Spleen (tissue), 11 donors: ENCODE results near the gene UGT3A2. TPM values are rescaled to one million over a fixed set of nuclear protein-coding genes. Genes with fewer than 3 reads are reported as not detected.

ENCODE experiments used
- DNase-seq: peaks from one replicate; pipeline ENCODE4 v3.0.0-alpha.2; 2020
- H3K27ac ChIP-seq, 8 donors: fragments of 200-600 bp; sonication (generic) in 7 of 8; 1 replicate in 4 of 8; 2 replicates in 4 of 8; pipeline versions ENCODE4 v1.5.0 to v1.8.0; 2016 to 2021; ENCODE audit warnings: inconsistent platforms in 4 of 8, mild to moderate bottlenecking in 4 of 8, moderate library complexity in 1 of 8
- H3K27me3 ChIP-seq, 7 donors: fragments of 200-600 bp; sonication (generic) in 6 of 7; replicated peaks in 1 of 7; 1 replicate in 4 of 7; 2 replicates in 3 of 7; pipeline versions ENCODE4 v1.5.0 to v1.8.0; 2016 to 2021; ENCODE audit warnings: inconsistent platforms in 3 of 7, mild to moderate bottlenecking in 1 of 7
- H3K36me3 ChIP-seq, 6 donors: fragments of 200-600 bp; sonication (generic) in 5 of 6; 1 replicate in 4 of 6; 2 replicates in 2 of 6; pipeline versions ENCODE4 v1.5.0 to v1.8.0; 2016 to 2021; ENCODE audit warnings: inconsistent platforms in 2 of 6
- H3K4me1 ChIP-seq, 6 donors: fragments of 200-600 bp; sonication (generic) in 5 of 6; 1 replicate in 3 of 6; 2 replicates in 3 of 6; pipeline versions ENCODE4 v1.5.0 to v1.8.0; 2016 to 2021; ENCODE audit warnings: inconsistent platforms in 3 of 6
- H3K4me3 ChIP-seq, 8 donors: fragments of 200-600 bp; sonication (generic) in 7 of 8; 1 replicate in 4 of 8; 2 replicates in 4 of 8; pipeline versions ENCODE4 v1.5.0 to v1.8.0; 2016 to 2021; ENCODE audit warnings: inconsistent platforms in 4 of 8, mild to moderate bottlenecking in 4 of 8, moderate library complexity in 2 of 8
- H3K9me3 ChIP-seq, 8 donors: fragments of 200-600 bp; sonication (generic) in 7 of 8; 1 replicate in 4 of 8; 2 replicates in 4 of 8; pipeline versions ENCODE4 v1.5.0 to v1.8.0; 2016 to 2021; ENCODE audit warnings: inconsistent platforms in 4 of 8
- CTCF ChIP-seq, 11 experiments: fragments of 200-600 bp in 7 of 11; fragments of 450-650 bp in 4 of 11; sonication (generic) in 4 of 11; IDR thresholded peaks in 8 of 11; conservative IDR thresholded peaks in 3 of 11; 1 replicate in 7 of 11; 2 replicates in 4 of 11; pipeline versions ENCODE4 v1.4.0 to v1.8.0; 2016 to 2021; ENCODE audit warnings: antibody characterized with exemption in 11 of 11, inconsistent platforms in 4 of 11, mild to moderate bottlenecking in 1 of 11
- POLR2A ChIP-seq, 3 donors: fragments of 450-650 bp; IDR thresholded peaks; one replicate each; pipeline ENCODE4 v1.5.1; 2017; ENCODE audit warnings: antibody characterized with exemption in 3 of 3, mild to moderate bottlenecking in 1 of 3
- POLR2AphosphoS5 ChIP-seq, 3 donors: sonication (generic); formaldehyde crosslinking; IDR thresholded peaks; one replicate each; pipeline ENCODE4 v1.5.1; 2017; ENCODE audit warnings: antibody characterized with exemption in 3 of 3
- WGBS, 5 donors: extraction: QIAGEN DNeasy Blood & Tissue Kit in 3 of 5; methylation state at CpG; one replicate each; pipeline versions ENCODE4 v1.1.5 to v1.1.7; 2013 to 2018; 5-methylcytosine and 5-hydroxymethylcytosine counted together
- intact Hi-C: fragments of 100-400 bp; cut with DNase I; formaldehyde crosslinking; loops from one replicate; pipeline ENCODE4 v1.15.0; 2023; ENCODE audit warnings: low total_unique reads
- polyA plus RNA-seq, 3 donors: library from polyadenylated mRNA; stranded (reverse); fragments of 200-250 nt; gene quantifications; one replicate each; pipeline ENCODE4 v1.2.1, GENCODE V29; 2013
- total RNA-seq, 7 donors: library from RNA; depleted of rRNA in 3 of 7; stranded (reverse); fragments of >200 nt in 3 of 7; fragmentation: NEBNext Ultra II Directional in 4 of 7; extraction: Animal tissue kit (Norgen Biotek cat#: 25700) in 4 of 7; gene quantifications; one replicate each; pipeline versions ENCODE4 v1.1.0 to v1.2.1, GENCODE V29; 2016 to 2021
- donor health status: healthy with polysubstance abuse.
- donor health status: DM: no; HTN: no; CAD: no; lungs with moderate emphysema.
- donor health status: DM: no; HTN: no; CAD: no.
- donor health status: Bipolar disorder and iron deficiency.
- donor health status: healthy.
- donor health status: DM: no; HTN: no; CAD: no.
- donor health status: DM: yes; HTN: yes; CAD: no.

UGT3A2 gene
- total and polyA plus RNA-seq, 10 donors = 0.04 to 2.2 (median 1.0) TPM; not detected in 2

GRCh38 chr5:36033486-36033885 is 33.2 kb downstream of the UGT3A2 start:
- WGBS, 5 donors = 59 to 73% (median 70%) methylated on average over 1 of the region's 1 CpG
- H3K27me3 ChIP-seq = no peaks in the 10 kb centered on the region
- DNase-seq = no peak
- H3K27ac ChIP-seq = no peak overlapping the region
- no peaks in the 10 kb centered on the region for H3K9me3 ChIP-seq
- H3K36me3 ChIP-seq = no peaks in the 10 kb centered on the region
- no peak overlapping the region for H3K4me3 ChIP-seq
- no peak for TF ChIP-seq POLR2A (IDR thresholded peaks at IDR 0.05)
- no peak for TF ChIP-seq POLR2AphosphoS5 (IDR thresholded peaks at IDR 0.05)
- no peak for TF ChIP-seq CTCF (IDR thresholded peaks at IDR 0.05 in 8 of 11, conservative IDR thresholded peaks at IDR 0.05 in 3 of 11)
- H3K4me1 ChIP-seq = peaks cover 0 to 8% (median 0%) of the 10 kb centered on the region in 6 donors
- intact Hi-C loops = no loop called here

GRCh38 chr5:36033047-36033446 is 33.6 kb downstream of the UGT3A2 start:
- no peaks in the 10 kb centered on the region for H3K36me3 ChIP-seq
- H3K27ac ChIP-seq = no peak overlapping the region
- DNase-seq = no peak
- peaks cover 0 to 8% (median 0%) of the 10 kb centered on the region in 6 donors for H3K4me1 ChIP-seq
- H3K9me3 ChIP-seq = no peaks in the 10 kb centered on the region
- H3K4me3 ChIP-seq = no peak overlapping the region
- no peaks in the 10 kb centered on the region for H3K27me3 ChIP-seq
- intact Hi-C loops = no loop called here
- no peak for TF ChIP-seq POLR2A (IDR thresholded peaks at IDR 0.05)
- no peak for TF ChIP-seq CTCF (IDR thresholded peaks at IDR 0.05 in 8 of 11, conservative IDR thresholded peaks at IDR 0.05 in 3 of 11)
- TF ChIP-seq POLR2AphosphoS5 (IDR thresholded peaks at IDR 0.05) = no peak

GRCh38 chr5:36031223-36031622 is 35.5 kb downstream of the UGT3A2 start:
- DNase-seq = no peak

GRCh38 chr5:36029914-36030313 is 36.8 kb downstream of the UGT3A2 start:
- Histone ChIP-seq H3K4me1 (peaks cover 0 to 8% (median 0%) of the 10 kb centered on the region in 6 donors), H3K4me3 (no peak overlapping the region), H3K27ac (no peak overlapping the region), H3K27me3 (no peaks in the 10 kb centered on the region), H3K9me3 (peaks cover 0 to 11% (median 2%) of the 10 kb centered on the region in 8 donors), H3K36me3 (no peaks in the 10 kb centered on the region)
- intact Hi-C loops = no loop called here
- DNase-seq = no peak
- WGBS, 5 donors = 84 to 100% (median 95%) methylated on average over 1 of the region's 1 CpG
- TF ChIP-seq POLR2AphosphoS5 (IDR thresholded peaks at IDR 0.05) (no peak), CTCF (IDR thresholded peaks at IDR 0.05 in 8 of 11, conservative IDR thresholded peaks at IDR 0.05 in 3 of 11) (no peak), POLR2A (IDR thresholded peaks at IDR 0.05) (no peak)

More at GRCh38 chr5:36031223-36031622, 35.5 kb downstream of the UGT3A2 start:
- no peak for TF ChIP-seq POLR2A (IDR thresholded peaks at IDR 0.05)
- no peaks in the 10 kb centered on the region for H3K27me3 ChIP-seq
- H3K4me3 ChIP-seq = no peak overlapping the region
- peaks cover 0 to 8% (median 0%) of the 10 kb centered on the region in 6 donors for H3K4me1 ChIP-seq
- no peak overlapping the region for H3K27ac ChIP-seq
- 77 to 96% (median 82%) methylated on average over 6 of the region's 6 CpGs for WGBS, 5 donors
- H3K9me3 ChIP-seq = peaks cover 0 to 3% (median 0%) of the 10 kb centered on the region in 8 donors
- intact Hi-C loops = no loop called here
- no peaks in the 10 kb centered on the region for H3K36me3 ChIP-seq
